Muscle of back (tissue), 13 donors: ENCODE results near the gene DAP. TPM values are rescaled to one million over a fixed set of nuclear protein-coding genes. Genes with fewer than 3 reads are reported as not detected.
"Not testable (repeated sequence)": the region's sequence is repeated elsewhere in the genome, so short reads cannot be mapped to it uniquely, and the experiment has no call there.

Source experiments
- DNase-seq, 3 donors: peaks; one replicate each; pipeline versions ENCODE4 v3.0.0 to v3.0.0-alpha.2; 2013
- long read RNA-seq, 9 donors: transcript quantifications; one replicate each; lab custom pipeline, GENCODE V29; 2026
- polyA plus RNA-seq, 10 donors: library from polyadenylated mRNA; unstranded; fragments of 120-200 nt; gene quantifications; one replicate each; pipeline ENCODE4 v1.2.1, GENCODE V29; 2013; ENCODE audit not compliant: insufficient read length in 10 of 10

The DAP gene, protein sequence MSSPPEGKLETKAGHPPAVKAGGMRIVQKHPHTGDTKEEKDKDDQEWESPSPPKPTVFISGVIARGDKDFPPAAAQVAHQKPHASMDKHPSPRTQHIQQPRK
- 10 to 100 TPM; 42.7 to 75.7 (median 58.8) TPM for polyA plus RNA-seq
- long read RNA-seq, donor 1, transcript DAP-201 (4 exons, 2,339 nt): major isoform, 24 of 24 reads
- long read RNA-seq, donor 1, partial matches to known transcripts: 0 of 24 reads
- long read RNA-seq, donor 1, other reads (novel, unspliced or antisense): 0 of 24 reads
- long read RNA-seq, donor 2, transcript DAP-201 (4 exons, 2,339 nt): major isoform, 12 of 13 reads
- long read RNA-seq, donor 2, partial matches to known transcripts: 0 of 13 reads
- long read RNA-seq, donor 2, other reads (novel, unspliced or antisense): 0 of 13 reads
- long read RNA-seq, donor 3: 0 reads
- long read RNA-seq, donor 4, transcript DAP-201 (4 exons, 2,339 nt): major isoform, 17 of 17 reads
- long read RNA-seq, donor 4, partial matches to known transcripts: 0 of 17 reads
- long read RNA-seq, donor 4, other reads (novel, unspliced or antisense): 0 of 17 reads
- long read RNA-seq, donor 5, transcript DAP-201 (4 exons, 2,339 nt): major isoform, 41 of 95 reads
- long read RNA-seq, donor 5, partial matches to known transcripts: 53 of 95 reads
- long read RNA-seq, donor 5, other reads (novel, unspliced or antisense): 0 of 95 reads
- long read RNA-seq, donor 6, transcript DAP-201 (4 exons, 2,339 nt): major isoform, 35 of 36 reads
- long read RNA-seq, donor 6, partial matches to known transcripts: 0 of 36 reads
- long read RNA-seq, donor 6, other reads (novel, unspliced or antisense): 0 of 36 reads
- long read RNA-seq, donor 7, transcript DAP-201 (4 exons, 2,339 nt): major isoform, 14 of 14 reads
- long read RNA-seq, donor 7, partial matches to known transcripts: 0 of 14 reads
- long read RNA-seq, donor 7, other reads (novel, unspliced or antisense): 0 of 14 reads
- long read RNA-seq, donor 8, transcript DAP-201 (4 exons, 2,339 nt): major isoform, 23 of 23 reads
- long read RNA-seq, donor 8, partial matches to known transcripts: 0 of 23 reads
- long read RNA-seq, donor 8, other reads (novel, unspliced or antisense): 0 of 23 reads
- long read RNA-seq, donor 9, transcript DAP-201 (4 exons, 2,339 nt): major isoform, 9 of 11 reads
- long read RNA-seq, donor 9, partial matches to known transcripts: 0 of 11 reads
- long read RNA-seq, donor 9, other reads (novel, unspliced or antisense): 0 of 11 reads

DNA sequence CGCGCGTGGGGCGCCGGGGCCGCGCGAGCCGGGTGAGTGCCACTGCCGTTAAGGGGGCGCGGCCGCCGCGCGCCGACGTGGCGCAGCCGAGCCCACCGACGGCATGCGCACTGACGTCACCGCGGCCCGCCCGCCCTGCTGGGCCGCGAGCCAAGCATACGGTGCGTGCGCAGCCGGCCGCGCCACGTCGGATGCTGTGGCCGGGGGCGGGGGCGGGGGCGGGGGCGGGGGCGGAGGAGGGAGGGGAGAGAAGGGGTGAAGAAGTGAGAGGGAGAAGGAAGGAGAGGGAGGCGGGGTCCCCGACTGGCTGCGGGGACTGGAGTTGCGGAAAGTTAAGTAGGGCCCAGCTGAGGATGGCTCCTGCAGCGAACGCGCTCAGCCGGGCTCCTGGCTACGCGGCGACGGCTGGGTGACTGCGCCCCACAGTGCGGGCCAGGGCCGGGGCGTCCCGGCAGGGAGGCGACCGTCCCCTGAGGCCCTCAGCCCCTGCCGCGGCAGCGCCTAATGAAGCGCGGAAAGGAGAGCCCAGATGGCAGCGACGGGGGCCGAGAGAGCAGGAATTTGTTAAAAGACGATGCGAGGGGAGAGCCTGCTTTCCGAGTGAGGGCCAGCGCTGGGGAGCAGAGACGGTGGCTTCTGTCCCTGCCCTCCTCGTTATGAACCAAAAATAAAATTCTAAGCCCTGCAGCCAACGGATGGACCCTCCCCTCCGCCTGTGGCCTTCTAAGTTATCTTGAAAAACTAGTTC lies at the start of gene DAP:
Gene DAP (minus strand): TSS at position 50 of the 748 bp plus-strand sequence. CDS start 166 bp downstream, outside the sequence.
- DNase-seq: peak; percentile 90 to 96 (median 96)

DNA sequence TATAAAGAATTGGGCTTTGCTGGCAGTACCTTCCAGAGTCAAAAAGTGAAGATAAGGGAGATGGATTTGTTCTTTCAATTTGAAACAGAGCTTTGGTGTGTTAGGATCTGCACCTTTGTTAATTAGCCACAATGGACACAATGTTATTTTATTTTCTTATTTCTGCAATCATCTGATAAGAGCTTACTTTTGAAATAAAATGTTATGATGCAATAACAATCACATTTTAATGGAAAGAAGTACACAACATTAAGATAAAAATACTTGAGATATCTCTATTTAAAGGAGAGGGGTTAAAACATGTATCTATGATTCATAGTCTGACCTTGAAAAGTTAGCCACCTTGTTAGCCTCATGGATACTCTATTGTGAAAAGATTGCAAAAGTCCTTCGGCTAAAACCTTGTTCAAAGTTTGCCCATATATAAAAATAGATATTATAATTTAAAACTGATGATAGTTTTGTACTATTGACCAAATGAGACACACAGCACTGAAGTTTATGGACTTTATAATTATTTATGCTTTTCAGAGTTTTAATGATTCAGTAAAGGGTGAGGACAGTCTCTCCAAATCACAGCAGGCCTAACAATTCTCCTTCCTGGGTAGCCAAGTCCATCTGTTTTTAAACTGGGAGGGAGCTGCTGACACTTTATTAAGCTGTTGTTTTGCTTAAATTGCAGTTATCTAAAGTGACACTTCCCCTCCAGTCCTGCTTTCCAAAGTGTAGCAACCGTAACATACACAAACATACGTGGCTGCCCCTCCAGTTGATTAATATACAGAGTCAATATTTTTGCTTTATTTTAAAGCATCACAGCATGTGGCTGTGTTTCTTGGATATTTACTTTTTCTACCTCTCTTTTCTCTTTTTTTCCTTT lies 47.6 kb upstream of the DAP start:
- no peak for DNase-seq

DNA sequence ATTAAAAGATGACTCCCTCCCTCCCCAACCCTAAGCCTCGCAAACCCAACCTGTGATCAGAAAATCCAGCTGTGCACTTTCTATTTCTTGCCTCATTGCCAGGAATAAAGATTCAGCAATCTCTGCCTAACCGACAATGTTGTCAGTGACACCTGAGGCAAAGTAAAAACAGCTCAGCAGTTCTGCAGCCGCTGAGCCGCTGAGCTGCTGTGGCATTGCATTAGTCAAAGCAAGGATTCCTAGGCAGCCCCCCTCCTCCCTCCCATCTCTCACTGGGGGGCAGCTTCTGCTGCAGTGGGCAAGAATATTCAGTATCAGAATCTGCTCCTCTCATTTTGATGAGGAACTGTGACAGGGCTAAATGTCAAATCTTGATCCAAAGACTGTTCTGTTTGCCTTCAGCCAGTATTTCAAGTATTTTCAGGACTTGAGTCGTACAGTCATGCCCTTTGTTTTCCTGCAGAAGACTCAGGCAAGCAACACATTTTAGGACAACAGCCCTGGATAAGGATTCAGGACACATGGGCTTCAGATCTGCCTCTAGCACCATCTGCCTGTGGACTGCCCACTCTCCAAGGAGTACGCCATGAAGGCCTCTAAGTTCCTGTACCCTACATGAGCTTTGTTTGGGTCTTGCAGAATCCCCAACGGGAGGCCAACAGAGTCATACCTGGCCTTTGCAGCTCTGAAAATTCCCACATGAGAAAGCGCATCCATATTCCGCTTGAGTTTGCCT lies 41.1 kb upstream of the DAP start:
- DNase-seq: no peak

DNA sequence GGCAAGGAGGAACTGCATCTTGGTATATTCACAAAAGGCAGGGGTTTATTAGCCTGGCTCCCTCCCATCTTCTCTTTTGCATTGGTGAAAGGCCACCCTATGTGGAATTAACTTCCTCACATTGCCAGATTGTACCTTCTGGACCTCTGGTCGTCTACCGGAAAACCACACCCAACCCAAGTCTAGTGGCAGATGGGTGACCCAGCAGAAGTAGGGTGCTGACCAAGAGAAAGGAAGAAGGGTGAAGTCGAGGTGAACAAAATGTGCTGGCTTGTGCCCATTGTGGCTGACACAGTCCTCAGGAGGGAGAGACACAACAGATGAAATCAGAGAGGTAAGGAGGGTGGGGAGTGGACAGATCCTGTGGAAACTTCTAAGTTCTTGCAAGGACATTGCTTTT lies 39.8 kb upstream of the DAP start:
- no peak for DNase-seq

DNA sequence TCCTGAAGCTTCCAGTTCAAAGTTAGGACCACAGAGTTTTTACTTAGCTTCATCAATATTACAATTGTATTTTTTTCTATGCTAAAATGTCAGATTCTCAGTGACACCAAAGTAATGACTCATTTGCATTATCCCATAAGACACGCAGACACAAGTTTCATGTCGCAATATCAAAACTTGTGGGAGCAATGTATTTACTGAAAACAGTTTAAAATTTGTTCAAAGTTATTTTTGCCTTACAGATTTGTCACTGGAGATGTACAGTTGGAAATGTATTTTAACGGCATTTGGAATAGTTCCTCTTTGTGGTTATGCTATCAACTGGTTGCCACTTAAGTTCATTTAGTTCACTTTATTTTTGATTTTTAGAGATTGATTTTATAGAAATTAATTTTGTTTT lies 36.2 kb upstream of the DAP start:
- DNase-seq: no peak

DNA sequence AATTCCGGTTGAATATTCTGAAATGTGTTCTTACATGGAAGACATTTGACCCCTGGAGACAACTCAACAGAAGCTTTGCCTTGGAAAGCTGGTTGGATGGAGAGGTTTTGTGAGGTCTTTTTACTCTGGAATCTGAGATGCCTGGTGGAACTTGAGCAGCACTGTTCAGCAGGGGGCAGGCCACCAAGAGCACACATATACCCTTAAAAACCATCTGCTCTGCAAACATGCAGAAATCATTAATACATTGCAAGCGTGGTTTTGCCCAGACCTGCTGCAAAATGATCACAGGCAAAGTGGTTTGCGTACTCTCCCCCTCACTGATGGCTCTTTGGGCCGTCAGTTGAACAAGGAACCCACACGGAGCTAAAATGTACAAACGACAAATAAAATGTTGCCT lies 32.8 kb upstream of the DAP start:
- DNase-seq: peak in 1 of 3 donors; percentile 7

DNA sequence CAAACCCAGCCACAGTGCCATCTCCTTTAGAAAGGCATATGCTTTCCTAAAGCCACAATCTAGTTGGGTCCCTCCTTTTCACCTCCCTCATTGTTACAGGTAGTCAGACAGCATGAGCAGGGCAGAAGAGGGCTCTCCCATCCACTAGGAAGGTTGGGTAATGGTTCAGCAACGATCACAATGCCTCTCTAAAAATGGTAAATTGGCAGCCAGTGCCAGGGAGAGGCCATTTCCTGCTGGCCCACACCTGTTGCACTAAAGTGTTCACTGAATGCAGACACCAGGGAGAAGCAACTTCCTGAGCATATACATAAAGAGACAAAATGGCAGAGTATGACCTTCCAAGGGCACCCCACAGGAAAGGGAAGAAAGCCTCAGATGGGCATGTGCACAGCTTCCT lies 31.3 kb upstream of the DAP start:
- no peak for DNase-seq

DNA sequence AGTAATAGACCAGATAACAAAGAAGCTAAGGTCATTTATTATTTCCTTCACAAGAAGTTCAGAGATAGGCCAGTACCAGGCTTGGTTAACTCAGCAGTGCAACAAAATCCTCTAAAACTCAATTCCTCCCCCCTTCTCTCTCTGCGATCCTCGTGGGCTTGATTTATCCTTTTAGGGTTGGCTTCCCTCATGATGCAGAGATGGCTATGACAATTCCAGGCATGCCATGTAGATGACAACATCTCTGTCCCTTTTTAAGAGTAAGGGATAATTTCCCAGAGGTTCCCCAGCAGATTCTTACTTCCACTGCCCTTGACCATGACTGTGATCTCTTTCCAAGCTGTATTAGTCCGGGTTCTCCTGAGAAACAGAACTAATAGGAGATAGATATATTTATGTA lies 28.7 kb upstream of the DAP start:
- no peak for DNase-seq

DNA sequence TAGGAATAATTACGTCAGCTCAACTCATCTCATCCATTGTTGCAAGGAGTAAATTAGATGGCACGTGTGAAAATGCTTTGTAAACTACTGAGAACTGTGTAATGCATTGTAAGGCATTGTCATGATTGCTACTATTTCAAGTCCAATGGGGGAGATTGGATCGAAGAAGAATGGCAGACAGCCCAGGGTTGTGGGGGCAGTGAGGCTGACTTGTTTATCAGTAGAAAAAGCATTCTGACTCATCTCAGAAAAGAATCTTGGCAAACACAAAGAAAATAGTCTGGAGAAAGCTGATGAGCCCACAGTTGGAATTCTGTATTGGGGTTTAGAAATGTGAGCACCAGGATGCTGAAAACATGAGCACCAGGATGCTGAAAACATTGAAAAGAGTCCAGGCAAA lies 28.0 kb upstream of the DAP start:
- peak; percentile 20 to 54 (median 50) for DNase-seq

DNA sequence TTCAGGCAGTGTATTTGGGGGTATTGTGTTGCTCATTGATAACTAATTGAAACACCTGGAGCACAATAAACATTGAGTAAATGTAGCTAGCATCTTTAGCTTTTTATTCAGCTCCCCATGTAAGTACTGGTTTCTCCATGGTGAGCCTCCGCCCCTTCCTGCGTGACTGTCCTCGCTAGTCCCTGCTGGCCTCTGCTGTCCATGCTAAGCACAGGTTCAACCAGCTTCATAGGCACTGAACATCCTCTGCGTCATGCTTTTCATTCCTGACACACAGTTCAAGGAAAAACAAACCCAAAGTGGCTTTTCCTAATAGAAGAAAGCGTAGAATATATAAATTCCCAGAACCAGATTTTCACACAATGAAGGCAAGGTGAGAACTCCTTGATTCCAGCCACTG lies 27.3 kb upstream of the DAP start:
- DNase-seq: no peak

DNA sequence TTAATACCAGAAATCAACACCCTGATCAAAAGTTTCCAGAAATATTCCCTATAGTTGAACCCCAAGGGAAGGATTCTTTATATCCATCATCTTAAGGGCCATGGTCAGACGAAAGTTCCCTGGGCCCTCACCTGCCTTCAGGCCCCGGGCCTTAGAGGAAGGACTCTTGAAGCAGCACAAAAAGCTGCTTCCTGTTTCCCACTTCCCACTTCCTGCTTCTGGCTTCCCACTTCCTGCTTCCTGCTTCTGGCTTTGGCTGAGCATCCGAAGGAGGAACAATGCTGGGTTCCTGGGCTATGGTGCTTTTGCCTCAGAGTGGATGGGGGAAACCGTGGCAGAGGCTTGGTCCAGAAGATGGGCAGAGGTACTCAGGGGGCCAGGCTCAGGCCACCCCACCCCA lies 25.8 kb upstream of the DAP start:
- no peak for DNase-seq

DNA sequence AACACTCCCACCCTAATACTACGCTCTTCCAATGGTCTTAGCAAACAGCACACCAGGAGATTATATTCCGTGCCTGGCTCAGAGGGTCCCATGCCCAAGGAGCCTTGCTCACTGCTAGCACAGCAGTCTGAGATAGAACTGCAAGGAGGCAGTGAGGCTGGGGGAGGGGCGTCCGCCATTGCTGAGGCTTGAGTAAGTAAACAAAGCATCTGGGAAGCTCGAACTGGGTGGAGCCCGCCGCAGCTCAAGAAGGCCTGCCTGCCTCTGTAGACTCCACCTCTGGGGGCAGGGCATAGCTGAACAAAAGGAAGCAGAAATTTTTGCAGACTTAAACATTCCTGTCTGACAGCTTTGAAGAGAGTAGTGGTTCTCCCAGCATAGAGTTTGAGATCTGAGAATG lies 19.2 kb upstream of the DAP start:
- DNase-seq: not testable (repeated sequence)

DNA sequence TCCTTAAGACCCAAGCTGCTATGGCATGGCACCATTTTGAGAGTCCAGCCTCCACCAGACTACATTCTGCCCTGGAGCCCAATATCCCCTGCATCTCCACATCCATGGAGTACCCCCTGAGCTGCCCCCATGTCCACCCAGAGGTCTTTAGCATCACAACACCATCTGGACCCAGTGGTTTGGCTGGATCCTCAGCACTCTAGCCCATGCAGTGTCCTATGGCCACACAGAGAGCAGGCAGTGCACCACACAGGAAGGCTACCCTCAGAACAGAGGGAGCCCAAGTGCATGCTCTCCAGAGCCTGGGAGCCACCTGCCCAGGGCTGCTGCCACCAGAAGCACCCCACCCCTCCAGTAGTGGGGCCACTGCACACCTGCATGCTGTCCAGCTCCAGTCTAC lies 18.6 kb upstream of the DAP start:
- DNase-seq: no peak

DNA sequence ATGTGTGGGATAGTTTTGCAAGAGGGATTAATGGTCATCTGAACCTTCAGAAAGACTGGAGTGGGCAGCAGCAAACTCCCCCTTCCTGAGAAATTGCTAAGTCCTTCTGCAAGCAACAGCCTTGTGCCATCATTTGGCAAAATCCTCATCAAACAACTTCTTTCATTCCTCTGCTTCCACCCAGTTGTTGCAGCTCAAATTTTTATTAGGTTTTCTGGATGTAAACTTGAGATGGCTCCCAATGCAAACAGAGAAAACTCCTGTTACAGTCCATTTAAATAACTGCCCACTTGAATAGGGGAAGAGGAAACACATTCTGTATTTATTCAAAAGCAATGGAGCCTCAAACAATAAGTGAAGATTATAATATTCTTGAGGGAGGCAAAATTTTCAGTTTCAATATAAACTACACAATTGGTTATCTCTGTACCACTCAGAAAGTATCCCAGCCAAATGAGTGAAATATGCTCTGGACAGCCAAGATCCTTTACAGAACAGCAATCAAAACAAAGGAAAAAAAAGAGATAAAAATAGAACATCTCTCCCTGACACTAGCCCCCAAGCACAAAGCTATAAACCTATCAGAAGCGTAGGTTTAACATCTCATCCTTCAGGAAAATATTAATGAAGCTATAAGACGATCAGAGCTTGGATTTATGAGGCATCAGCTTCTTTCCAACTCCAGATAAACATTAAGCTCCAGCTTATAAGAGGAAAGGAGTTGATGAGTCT lies 17.3 kb upstream of the DAP start:
- no peak for DNase-seq

DNA sequence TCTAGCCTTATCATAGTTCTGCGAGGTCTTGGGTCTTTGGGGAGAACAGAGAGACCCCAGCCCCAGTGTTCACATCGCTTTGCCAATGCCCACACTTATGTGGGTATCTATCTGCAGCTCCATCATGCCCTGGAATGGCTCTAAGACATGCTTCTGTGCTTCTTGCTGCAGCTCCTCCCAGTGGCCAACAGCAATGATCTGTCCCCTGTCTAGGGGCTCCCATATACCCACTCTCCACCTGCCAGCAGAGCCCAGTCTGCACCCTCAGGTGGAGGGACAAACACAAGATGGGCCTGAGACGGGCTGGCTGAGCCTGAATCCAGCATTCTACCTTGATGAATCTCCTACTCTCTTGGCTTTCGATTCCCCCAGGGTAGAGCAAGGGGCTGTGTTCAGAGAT lies 14.6 kb upstream of the DAP start:
- DNase-seq: no peak

DNA sequence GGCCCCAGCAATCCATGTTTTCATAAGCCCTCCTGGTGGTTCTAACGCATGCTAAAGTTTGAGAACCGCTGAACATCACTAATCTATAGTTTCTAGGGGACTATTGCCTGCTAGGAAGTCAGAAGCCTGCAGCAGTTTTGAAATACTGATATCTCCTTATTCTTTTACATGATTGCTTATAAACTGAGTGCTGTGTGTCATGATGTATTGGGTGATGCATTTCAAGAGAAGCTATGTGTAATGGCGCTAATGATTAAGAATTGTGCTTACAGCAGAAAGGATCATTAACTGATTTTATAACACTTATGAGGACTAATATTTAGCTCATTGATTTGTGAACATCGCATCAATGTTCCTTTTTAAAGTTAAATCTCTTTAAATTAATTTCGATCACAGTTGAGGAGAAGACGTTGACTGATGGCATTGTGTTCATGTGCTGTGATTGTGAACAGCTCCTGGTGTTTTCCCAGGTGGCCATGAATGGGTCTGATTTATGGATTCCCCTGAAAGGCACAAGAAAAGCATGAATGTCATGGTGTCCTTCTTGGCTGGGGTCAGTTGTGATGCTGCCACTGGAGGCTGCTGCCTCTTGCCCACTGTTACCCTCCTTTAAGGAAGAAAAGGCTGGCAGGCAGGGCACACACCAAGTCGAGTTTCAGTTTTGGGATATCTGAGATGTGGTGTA lies 12.0 kb upstream of the DAP start:
- no peak for DNase-seq

DNA sequence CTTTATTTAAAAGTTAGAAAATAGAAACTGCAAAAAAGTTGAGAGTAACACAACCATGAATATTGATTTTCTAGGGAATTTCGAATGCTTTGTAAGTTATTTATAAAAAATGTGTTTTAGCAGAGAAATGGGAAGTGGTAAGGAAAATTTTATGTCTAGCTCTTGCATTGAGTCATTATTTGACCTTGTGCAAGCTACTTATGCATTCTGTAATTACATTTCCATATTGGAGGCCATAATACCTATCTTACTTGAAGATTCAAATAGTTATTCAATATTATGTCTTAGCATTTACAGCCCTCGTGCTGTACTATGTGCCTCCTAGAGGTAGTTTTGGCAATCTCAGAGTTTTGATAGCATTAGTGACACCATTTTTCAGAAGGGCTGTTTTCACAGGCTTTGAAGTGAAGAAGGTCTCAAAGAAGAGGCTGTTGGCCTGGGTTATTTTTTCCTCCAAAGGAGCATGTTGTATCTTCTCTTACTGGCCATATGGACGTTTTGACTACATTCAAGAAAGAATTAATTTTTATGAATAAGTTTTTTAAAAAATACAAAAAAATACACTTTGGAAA lies 7.4 kb upstream of the DAP start:
- no peak for DNase-seq
